B cell (primary cell): ENCODE data around the gene GALNT7.

Source experiments
- CTCF ChIP-seq: fragments of 200-600 bp; IDR thresholded peaks from one replicate; pipeline ENCODE4 v1.8.0; 2022; ENCODE audit warnings: antibody characterized with exemption, mild to moderate bottlenecking
- EZH2 ChIP-seq: IDR thresholded peaks from 2 replicates; pipeline ENCODE4 v1.6.1; 2012; ENCODE audit warnings: borderline replicate concordance, low read depth, mild to moderate bottlenecking, moderate library complexity, low read length; ENCODE audit not compliant: insufficient read depth, poor library complexity, severe bottlenecking

GRCh38 chr4:173272314-173272713 is 103.7 kb downstream of the GALNT7 start:
- TF ChIP-seq CTCF (no peak), EZH2 (no peak)
